SK-N-SH treated with all-trans-retinoic acid at 6 μM for 48 hours (cell line): Measurements from ENCODE around the gene MRPS18B.
A peak's percentile ranks its signal among the peaks of the same experiment; 100 is the strongest.

ENCODE experiments used
- ATAC-seq: fragments of 200-7000 bp; cut with Tn5 transposase; 3 replicates; pipeline ENCODE4 v1.9.1; 2020; ENCODE audit warnings: mild to moderate bottlenecking, moderate library complexity
- ARNTL ChIP-seq: fragments of 450-650 bp; formaldehyde crosslinking; IDR thresholded peaks from 2 replicates; pipeline ENCODE4 v1.5.0; 2020; ENCODE audit warnings: low read depth, mild to moderate bottlenecking, moderate library complexity, borderline replicate concordance
- BACH2 ChIP-seq: fragments of 250-450 bp; sonication (Bioruptor Pico); IDR thresholded peaks from 2 replicates; pipeline ENCODE4 v1.9.0; 2021; ENCODE audit warnings: mild to moderate bottlenecking, borderline replicate concordance
- CREB5 ChIP-seq: fragments of 250-450 bp; sonication (Bioruptor Pico); IDR thresholded peaks from 2 replicates; pipeline ENCODE4 v1.5.1; 2020; ENCODE audit warnings: low read depth, mild to moderate bottlenecking, moderate library complexity
- CSDC2 ChIP-seq: fragments of 250-450 bp; sonication (Bioruptor Pico); IDR thresholded peaks from 2 replicates; pipeline ENCODE4 v1.5.0; 2020; ENCODE audit warnings: mild to moderate bottlenecking, moderate library complexity
- CSRNP3 ChIP-seq: fragments of 250-450 bp; sonication (Bioruptor Pico); IDR thresholded peaks from 2 replicates; pipeline ENCODE4 v1.5.1; 2021; ENCODE audit warnings: mild to moderate bottlenecking, moderate library complexity
- ESRRG ChIP-seq: fragments of 250-450 bp; sonication (Bioruptor Pico); IDR thresholded peaks from 2 replicates; pipeline ENCODE4 v1.6.1; 2021; ENCODE audit warnings: mild to moderate bottlenecking
- PATZ1 ChIP-seq: fragments of 250-450 bp; sonication (Bioruptor Pico); IDR thresholded peaks from 2 replicates; pipeline ENCODE4 v1.8.0; 2020; ENCODE audit warnings: mild to moderate bottlenecking, moderate library complexity, borderline replicate concordance
- PPARA ChIP-seq: fragments of 250-450 bp; sonication (Bioruptor Pico); IDR thresholded peaks from 2 replicates; pipeline ENCODE4 v1.5.0; 2020; ENCODE audit warnings: mild to moderate bottlenecking, borderline replicate concordance
- RARB ChIP-seq: fragments of 250-450 bp; sonication (Bioruptor Pico); IDR thresholded peaks from 2 replicates; pipeline ENCODE4 v1.8.0; 2021; ENCODE audit warnings: mild to moderate bottlenecking, moderate library complexity
- SNAI2 ChIP-seq: fragments of 250-450 bp; sonication (Bioruptor Pico); IDR thresholded peaks from 2 replicates; pipeline ENCODE4 v1.5.0; 2020; ENCODE audit warnings: mild to moderate bottlenecking, moderate library complexity
- TSHZ2 ChIP-seq: fragments of 250-450 bp; sonication (Bioruptor Pico); IDR thresholded peaks from 2 replicates; pipeline ENCODE4 v1.5.0; 2020; ENCODE audit warnings: mild to moderate bottlenecking, moderate library complexity
- ZC3H10 ChIP-seq: fragments of 250-450 bp; sonication (Bioruptor Pico); IDR thresholded peaks from 2 replicates; pipeline ENCODE4 v1.5.1; 2021; ENCODE audit warnings: mild to moderate bottlenecking, moderate library complexity
- ZFP3 ChIP-seq: fragments of 250-450 bp; sonication (Bioruptor Pico); IDR thresholded peaks from 2 replicates; pipeline ENCODE4 v1.5.0; 2020; ENCODE audit warnings: mild to moderate bottlenecking, moderate library complexity
- ZFP30 ChIP-seq: fragments of 450-650 bp; formaldehyde crosslinking; IDR thresholded peaks from 2 replicates; pipeline ENCODE4 v1.5.0; 2022; ENCODE audit warnings: mild to moderate bottlenecking, moderate library complexity
- ZNF565 ChIP-seq: fragments of 450-650 bp; formaldehyde crosslinking; conservative IDR thresholded peaks from 2 replicates; pipeline ENCODE4 v1.5.0; 2020; ENCODE audit warnings: low read depth, mild to moderate bottlenecking, moderate library complexity
- ZNF70 ChIP-seq: fragments of 450-650 bp; formaldehyde crosslinking; IDR thresholded peaks from 2 replicates; pipeline ENCODE4 v1.5.0; 2020; ENCODE audit warnings: mild to moderate bottlenecking, moderate library complexity
- ZNF8 ChIP-seq: fragments of 450-650 bp; formaldehyde crosslinking; IDR thresholded peaks from 2 replicates; pipeline ENCODE4 v1.5.0; 2020; ENCODE audit warnings: mild to moderate bottlenecking, moderate library complexity
- TF ChIP-seq, protein P1 (sequence below): fragments of 250-450 bp; sonication (Bioruptor Pico); IDR thresholded peaks from 2 replicates; pipeline ENCODE4 v1.8.0; 2021; ENCODE audit warnings: low read depth, mild to moderate bottlenecking, moderate library complexity, borderline replicate concordance

Gene MRPS18B

DNA sequence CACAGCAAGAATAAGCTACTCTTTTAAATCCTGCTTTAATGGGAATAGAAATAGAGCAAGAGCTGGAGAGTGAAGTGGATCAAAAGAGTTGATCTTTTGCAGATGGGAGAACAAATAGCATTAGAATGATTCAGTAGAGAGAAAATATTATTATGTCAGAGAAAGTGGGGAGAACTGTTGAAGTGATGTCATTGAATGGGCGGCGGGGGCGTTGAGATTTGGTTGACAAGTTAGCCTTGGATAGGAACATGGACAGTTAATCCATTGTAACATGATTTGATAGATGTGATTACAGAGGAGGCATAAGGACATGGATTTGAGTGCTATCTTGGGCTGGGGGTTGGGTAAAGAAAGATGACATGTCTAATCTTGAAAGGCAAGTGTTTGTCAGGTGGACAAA, 18.2 kb downstream of the MRPS18B start:
- TF ChIP-seq ZFP30 (CRISPR knock-in tag) (no peak), RARB (no peak), CSDC2 (CRISPR knock-in tag) (no peak), ESRRG (no peak), ARNTL (no peak), PATZ1 (CRISPR knock-in tag) (no peak)
- no peak for ATAC-seq

GRCh38 chr6:30640481-30640880, 22.8 kb downstream of the MRPS18B start:
- TF ChIP-seq BACH2: no peak
- no peak for TF ChIP-seq ESRRG
- TF ChIP-seq TSHZ2 (CRISPR knock-in tag): no peak
- TF ChIP-seq RARB: no peak
- ATAC-seq: peak; percentile 28; the same call in 1 of the 3 replicates

DNA sequence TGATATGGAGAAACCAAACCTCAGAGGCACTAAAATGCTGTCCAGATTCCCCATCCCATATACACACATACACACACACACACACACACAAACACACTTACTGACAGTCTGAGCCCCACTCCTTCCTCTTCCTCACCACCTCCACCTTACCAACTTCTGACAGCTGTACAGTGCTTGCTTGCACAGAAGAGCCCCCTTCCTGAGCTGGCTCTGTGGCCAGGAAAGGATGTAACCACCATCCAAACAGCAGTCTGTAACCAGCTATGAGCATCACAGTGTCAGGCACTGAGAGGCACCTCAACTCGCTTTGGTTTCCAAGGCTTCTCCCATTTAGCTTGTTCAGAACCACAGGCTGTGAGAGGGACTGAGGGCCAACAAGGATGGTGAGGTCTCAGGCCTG, 23.4 kb downstream of the MRPS18B start:
- TF ChIP-seq SNAI2 (CRISPR knock-in tag) (no peak), ZNF8 (no peak), ZFP3 (CRISPR knock-in tag) (no peak)
- no peak for ATAC-seq

- TF ChIP-seq ZFP3 (CRISPR knock-in tag) (no peak), ZC3H10 (CRISPR knock-in tag) (no peak), PATZ1 (CRISPR knock-in tag) (no peak), CSDC2 (CRISPR knock-in tag) (no peak), ZNF70 (CRISPR knock-in tag) (no peak), RARB (no peak), CREB5 (CRISPR knock-in tag) (no peak), ZFP30 (CRISPR knock-in tag) (no peak), BACH2 (no peak), PPARA (CRISPR knock-in tag) (no peak), CSRNP3 (CRISPR knock-in tag) (no peak), ZNF565 (CRISPR knock-in tag) (no peak), ARNTL (no peak)
- TF ChIP-seq, protein P1, sequence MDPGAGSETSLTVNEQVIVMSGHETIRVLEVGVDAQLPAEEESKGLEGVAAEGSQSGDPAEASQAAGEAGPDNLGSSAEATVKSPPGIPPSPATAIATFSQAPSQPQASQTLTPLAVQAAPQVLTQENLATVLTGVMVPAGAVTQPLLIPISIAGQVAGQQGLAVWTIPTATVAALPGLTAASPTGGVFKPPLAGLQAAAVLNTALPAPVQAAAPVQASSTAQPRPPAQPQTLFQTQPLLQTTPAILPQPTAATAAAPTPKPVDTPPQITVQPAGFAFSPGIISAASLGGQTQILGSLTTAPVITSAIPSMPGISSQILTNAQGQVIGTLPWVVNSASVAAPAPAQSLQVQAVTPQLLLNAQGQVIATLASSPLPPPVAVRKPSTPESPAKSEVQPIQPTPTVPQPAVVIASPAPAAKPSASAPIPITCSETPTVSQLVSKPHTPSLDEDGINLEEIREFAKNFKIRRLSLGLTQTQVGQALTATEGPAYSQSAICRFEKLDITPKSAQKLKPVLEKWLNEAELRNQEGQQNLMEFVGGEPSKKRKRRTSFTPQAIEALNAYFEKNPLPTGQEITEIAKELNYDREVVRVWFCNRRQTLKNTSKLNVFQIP (CRISPR knock-in tag): no peak
- no peak for ATAC-seq
These were observed 26.0 kb downstream of the MRPS18B start for GRCh38 chr6:30643656-30644055.
